H1 (cell line): ENCODE data around the gene BSPH1. TPM values are rescaled to one million over a fixed set of nuclear protein-coding genes. Genes with fewer than 3 reads are reported as not detected.

ENCODE experiments used
- CTCF ChIA-PET: fragments of 300-600 bp; sonication (Branson Sonifier 250); formaldehyde crosslinking; loops from one replicate; lab custom pipeline; 2021; ENCODE audit not compliant: partially characterized antibody; lab: Charles Lee
- POLR2A ChIA-PET: fragments of 300-600 bp; sonication (Branson Sonifier 250); formaldehyde crosslinking; loops from one replicate; lab custom pipeline; 2021; ENCODE audit warnings: inconsistent platforms; ENCODE audit not compliant: partially characterized antibody; lab: Charles Lee
- DNase-seq, 2 experiments: peaks; one replicate each; pipeline versions ENCODE4 v3.0.0 to v3.0.0-alpha.2; 2010 to 2022; ENCODE audit warnings: low spot score in 2 of 2, low read depth in 1 of 2, mixed read lengths in 1 of 2
- FAIRE-seq: peaks from 2 replicates; lab custom pipeline; 2011; peaks lifted over from hg19 to GRCh38; lab: Jason Lieb, UNC
- H2AFZ ChIP-seq: 2 replicates; pipeline ENCODE4 v1.8.1; 2012; ENCODE audit warnings: low read length, inconsistent platforms
- H2AK5ac ChIP-seq: 2 replicates; pipeline ENCODE4 v1.6.1; 2013; ENCODE audit warnings: low read depth, low read length
- H2BK120ac ChIP-seq: replicated peaks from 2 replicates; pipeline ENCODE3; 2013; ENCODE audit warnings: low read depth, low read length, inconsistent platforms
- H2BK12ac ChIP-seq: 2 replicates; pipeline ENCODE4 v1.6.1; 2013; ENCODE audit warnings: low read depth, low read length
- H2BK15ac ChIP-seq: 2 replicates; pipeline ENCODE4 v1.6.1; 2013; ENCODE audit warnings: low read length
- H2BK20ac ChIP-seq: 2 replicates; pipeline ENCODE4 v1.6.1; 2013; ENCODE audit warnings: low read length
- H2BK5ac ChIP-seq: 2 replicates; pipeline ENCODE4 v1.6.1; 2013; ENCODE audit warnings: low read depth, low read length
- H3K14ac ChIP-seq: 2 replicates; pipeline ENCODE4 v1.6.1; 2013; ENCODE audit warnings: inconsistent platforms; ENCODE audit not compliant: insufficient read length
- H3K18ac ChIP-seq: 2 replicates; pipeline ENCODE4 v1.6.1; 2013; ENCODE audit warnings: low read length; ENCODE audit errors: extremely low read depth
- H3K23ac ChIP-seq: 2 replicates; pipeline ENCODE4 v1.6.1; 2013; ENCODE audit warnings: inconsistent platforms; ENCODE audit not compliant: insufficient read length
- H3K23me2 ChIP-seq: 2 replicates; pipeline ENCODE4 v1.6.1; 2013; ENCODE audit warnings: low read depth, low read length
- H3K27ac ChIP-seq: 2 replicates; pipeline ENCODE4 v1.6.1; 2011; ENCODE audit warnings: low read depth, low read length, inconsistent platforms
- H3K27me3 ChIP-seq, 4 experiments: replicated peaks in 1 of 4; 1 replicate in 1 of 4; 2 replicates in 3 of 4; pipeline versions ENCODE4 v1.6.1 to v1.8.1; 2011 to 2013; ENCODE audit warnings: low read length in 3 of 4, mild to moderate bottlenecking in 3 of 4, inconsistent platforms in 2 of 4, mixed read lengths in 2 of 4, moderate library complexity in 1 of 4; ENCODE audit not compliant: control insufficient read depth in 3 of 4, insufficient read depth in 3 of 4; ENCODE audit errors: extremely low read depth in 1 of 4
- H3K36me3 ChIP-seq, 4 experiments: 2 replicates each; pipeline versions ENCODE4 v1.6.1 to v1.8.1; 2011 to 2013; ENCODE audit warnings: mild to moderate bottlenecking in 4 of 4, low read length in 3 of 4, moderate library complexity in 2 of 4, control low read depth in 1 of 4, inconsistent platforms in 1 of 4; ENCODE audit not compliant: insufficient read depth in 4 of 4, control insufficient read depth in 2 of 4
- H3K4ac ChIP-seq: replicated peaks from 2 replicates; pipeline ENCODE3; 2013; ENCODE audit warnings: low read length, low read depth, mixed read lengths, inconsistent platforms; ENCODE audit not compliant: insufficient read length
- H3K4me1 ChIP-seq, 4 experiments: replicated peaks in 1 of 4; 1 replicate in 1 of 4; 2 replicates in 3 of 4; pipeline versions ENCODE4 v1.6.1 to v1.8.1; 2011 to 2013; ENCODE audit warnings: low read length in 3 of 4, inconsistent platforms in 2 of 4, mixed read lengths in 1 of 4; ENCODE audit not compliant: insufficient read depth in 4 of 4, control insufficient read depth in 3 of 4
- H3K4me2 ChIP-seq, 2 experiments: 2 replicates each; pipeline versions ENCODE4 v1.6.1 to v1.8.1; 2011 to 2013; ENCODE audit warnings: low read depth in 2 of 2, low read length in 2 of 2, control low read depth in 1 of 2, inconsistent platforms in 1 of 2, mild to moderate bottlenecking in 1 of 2; ENCODE audit not compliant: insufficient read depth in 1 of 2
- H3K4me3 ChIP-seq, 4 experiments: fragments of 200-600, 300-600 bp in 1 of 4; sonication (generic), shearing (Covaris generic), sonication (Bioruptor Twin) in 1 of 4; 2 replicates each; pipeline versions ENCODE4 v1.5.1 to v1.8.1; 2011 to 2016; ENCODE audit warnings: low read length in 4 of 4, low read depth in 3 of 4, control low read depth in 2 of 4, inconsistent platforms in 2 of 4, mild to moderate bottlenecking in 2 of 4, mixed read lengths in 1 of 4, moderate library complexity in 1 of 4; ENCODE audit not compliant: insufficient read depth in 2 of 4; ENCODE audit errors: extremely low read depth in 1 of 4
- H3K56ac ChIP-seq: replicated peaks from 2 replicates; pipeline ENCODE3; 2013; ENCODE audit warnings: low read depth, mild to moderate bottlenecking, mixed read lengths, low read length, inconsistent platforms; ENCODE audit not compliant: insufficient read length
- H3K79me1 ChIP-seq: 2 replicates; pipeline ENCODE4 v1.6.1; 2013; ENCODE audit warnings: low read depth, low read length, control low read depth
- H3K79me2 ChIP-seq, 2 experiments: 2 replicates each; pipeline versions ENCODE4 v1.6.1 to v1.8.1; 2012 to 2013; ENCODE audit warnings: low read length in 2 of 2, mild to moderate bottlenecking in 2 of 2, inconsistent platforms in 1 of 2; ENCODE audit not compliant: insufficient read depth in 2 of 2, control insufficient read depth in 1 of 2
- H3K9ac ChIP-seq, 4 experiments: replicated peaks in 1 of 4; 1 replicate in 1 of 4; 2 replicates in 3 of 4; pipeline versions ENCODE4 v1.6.1 to v1.8.1; 2011 to 2013; ENCODE audit warnings: low read depth in 3 of 4, low read length in 3 of 4, control low read depth in 2 of 4, mild to moderate bottlenecking in 2 of 4, moderate library complexity in 2 of 4, inconsistent platforms in 1 of 4; ENCODE audit errors: extremely low read depth in 1 of 4
- H3K9me3 ChIP-seq, 2 experiments: 2 replicates each; pipeline versions ENCODE4 v1.6.1 to v1.8.1; 2012 to 2013; ENCODE audit warnings: mild to moderate bottlenecking in 2 of 2, moderate library complexity in 2 of 2, control low read depth in 1 of 2, inconsistent platforms in 1 of 2, low read depth in 1 of 2, low read length in 1 of 2, mixed read lengths in 1 of 2; ENCODE audit not compliant: insufficient read depth in 2 of 2
- H4K20me1 ChIP-seq, 2 experiments: replicated peaks in 1 of 2; 2 replicates each; pipeline versions ENCODE3 to v1.8.1; 2011 to 2013; ENCODE audit warnings: inconsistent platforms in 2 of 2, low read length in 2 of 2, mild to moderate bottlenecking in 1 of 2; ENCODE audit not compliant: insufficient read depth in 2 of 2, control insufficient read depth in 1 of 2
- H4K5ac ChIP-seq: 2 replicates; pipeline ENCODE4 v1.6.1; 2013; ENCODE audit warnings: low read length, low read depth, mixed read lengths, inconsistent platforms; ENCODE audit not compliant: insufficient read length
- H4K8ac ChIP-seq: 2 replicates; pipeline ENCODE4 v1.8.0; 2013; ENCODE audit warnings: mild to moderate bottlenecking, moderate library complexity, low read length, inconsistent platforms; ENCODE audit not compliant: insufficient read depth; ENCODE audit errors: extremely low read depth
- H4K91ac ChIP-seq: replicated peaks from 2 replicates; pipeline ENCODE3; 2013; ENCODE audit warnings: low read length, mixed read lengths, inconsistent platforms; ENCODE audit not compliant: insufficient read length
- ATF3 ChIP-seq: IDR thresholded peaks from 2 replicates; pipeline ENCODE4 v1.6.1; 2011; ENCODE audit warnings: low read depth, mild to moderate bottlenecking, low read length; ENCODE audit not compliant: insufficient read depth
- JUN ChIP-seq: IDR thresholded peaks from 2 replicates; pipeline ENCODE4 v1.6.1; 2011; ENCODE audit warnings: low read depth, mild to moderate bottlenecking, improper control_type of control experiment, low read length
- KDM5A ChIP-seq: fragments of 200-600 bp; IDR thresholded peaks from 2 replicates; pipeline ENCODE4 v1.7.1; 2012; ENCODE audit warnings: mild to moderate bottlenecking, low read length, inconsistent platforms, mixed read lengths
- RAD21 ChIP-seq, 2 experiments: IDR thresholded peaks in 1 of 2; conservative IDR thresholded peaks in 1 of 2; 2 replicates each; pipeline ENCODE4 v1.6.1; 2011; ENCODE audit warnings: low read depth in 2 of 2, low read length in 2 of 2, improper control_type of control experiment in 1 of 2, inconsistent platforms in 1 of 2, mild to moderate bottlenecking in 1 of 2, moderate library complexity in 1 of 2
- RBBP5 ChIP-seq: IDR thresholded peaks from 2 replicates; pipeline ENCODE4 v1.7.1; 2012; ENCODE audit warnings: low read depth, mild to moderate bottlenecking, inconsistent platforms, low read length, moderate library complexity, borderline replicate concordance
- RFX5 ChIP-seq: IDR thresholded peaks from 2 replicates; pipeline ENCODE4 v1.6.1; 2011; ENCODE audit warnings: low read depth, low read length, improper control_type of control experiment, borderline replicate concordance
- SIRT6 ChIP-seq: IDR thresholded peaks from one replicate; pipeline ENCODE4 v1.7.1; 2012; ENCODE audit warnings: low read length, inconsistent platforms
- SIX5 ChIP-seq: IDR thresholded peaks from 2 replicates; pipeline ENCODE4 v1.6.1; 2011; ENCODE audit warnings: mild to moderate bottlenecking, low read depth, low read length
- SP2 ChIP-seq: IDR thresholded peaks from 2 replicates; pipeline ENCODE4 v1.6.1; 2012; ENCODE audit warnings: mild to moderate bottlenecking, low read length, inconsistent platforms
- TBP ChIP-seq: IDR thresholded peaks from 2 replicates; pipeline ENCODE4 v1.6.1; 2011; ENCODE audit warnings: low read depth, low read length, improper control_type of control experiment
- WGBS, 2 experiments: shearing (Covaris generic) in 1 of 2; methylation state at CpG; one replicate each; pipeline versions ENCODE4 v1.1.6 to v1.1.7; 2013 to 2015; ENCODE audit warnings: low lambda C conversion rate in 2 of 2, mixed read lengths in 2 of 2, inconsistent platforms in 1 of 2, low coverage in 1 of 2, missing lambda C conversion rate in 1 of 2; ENCODE audit not compliant: insufficient replicate concordance in 2 of 2, insufficient coverage in 1 of 2, insufficient read length in 1 of 2; ENCODE audit errors: extremely low coverage in 1 of 2, missing lambda C conversion rate in 1 of 2; 5-methylcytosine and 5-hydroxymethylcytosine counted together
- polyA plus RNA-seq, 7 experiments: library from polyadenylated mRNA; depleted of rRNA in 3 of 7; stranded (reverse) in 5 of 7; unstranded in 2 of 7; fragments of >200 nt in 5 of 7; fragments of 200-250 nt in 2 of 7; gene quantifications; 1 replicate in 5 of 7; 2 replicates in 1 of 7; 4 replicates in 1 of 7; pipeline versions ENCODE4 v1.2.1 to v1.2.3, GENCODE V29; 2011 to 2013; ENCODE audit warnings: missing spikeins in 2 of 7, mixed read lengths in 2 of 7
- total RNA-seq: library from RNA; stranded (reverse); fragmentation: NEBNext Ultra II Directional; extraction: Animal tissue kit (Norgen Biotek cat#: 25700); gene quantifications from 2 replicates; pipeline ENCODE4 v1.2.1, GENCODE V29; 2021

Gene BSPH1
- total and polyA plus RNA-seq, 2 of the 8 experiments (the other 6 are each of a cell fraction or from before 2014, with no cell fraction given), result not detected

- Histone ChIP-seq H3K27ac (no peak overlapping the region), H2BK12ac (no peak overlapping the region), H4K20me1 (no peaks in the 10 kb centered on the region), H3K56ac (no peak overlapping the region), H2BK120ac (no peak overlapping the region), H3K4me3 (no peak overlapping the region), H3K4me2 (peak overlapping the region in 1 of 2 experiments; percentile 28; a peak in 1 of 4 replicates), H3K36me3 (no peaks in the 10 kb centered on the region), H3K79me1 (no peaks in the 10 kb centered on the region), H2BK20ac (no peak overlapping the region), H3K18ac (no peak overlapping the region), H3K9me3 (peaks cover 0 to 9% of the 10 kb centered on the region in 2 experiments; a peak in 1 of 4 replicates), H3K27me3 (no peaks in the 10 kb centered on the region), H3K79me2 (no peaks in the 10 kb centered on the region), H2BK15ac (no peak overlapping the region), H3K23ac (no peak overlapping the region), H4K91ac (no peak overlapping the region), H3K4me1 (no peaks in the 10 kb centered on the region; a peak in 1 of 7 replicates), H4K8ac (no peak overlapping the region), H2AK5ac (no peak overlapping the region), H2BK5ac (no peak overlapping the region), H3K23me2 (no peaks in the 10 kb centered on the region), H3K4ac (no peak overlapping the region), H3K9ac (no peak overlapping the region), H3K14ac (no peak overlapping the region), H2AFZ (peak overlapping the region; percentile 100), H4K5ac (no peak overlapping the region)
- peak; percentile 1 to 61 for DNase-seq
- POLR2A ChIA-PET, result interaction anchor here (0.6 kb wide), 1 partner anchor 120 kb away, joined by 3 read pairs; no protein-coding TSS in a partner anchor
- CTCF ChIA-PET, result interaction anchor here (0.6 to 2.4 kb wide), 23 partner anchors 9 to 244 kb away, joined by 3 to 11 read pairs (median 4); partner anchors contain the start of gene ELSPBP1
- 84% methylated on average over 6 of the region's 6 CpGs; no CpG with 5 or more reads in 1 of the 2 experiments for WGBS, 2 experiments
- peak; percentile 42 for FAIRE-seq
- TF ChIP-seq SP2 (peak; percentile 38; the same call in 1 of the 2 replicates), JUN (no peak), SIX5 (no peak), ATF3 (no peak), TBP (no peak), RFX5 (no peak), KDM5A (no peak), SIRT6 (no peak), RBBP5 (no peak), RAD21 (IDR thresholded peaks at IDR 0.05 in 1 of 2, conservative IDR thresholded peaks at IDR 0.05 in 1 of 2; ENCODE audit: low read depth in 2 of 2, low read length in 2 of 2) (peak in 1 of 2 experiments; percentile 19; a peak in 2 of 4 replicates)
These were observed 14.8 kb upstream of the BSPH1 start for GRCh38 chr19:48006762-48007161.
